PFSK-1 (cell line): ENCODE data around the gene RALA.

Experiments used
- FOXP2 ChIP-seq: optimal IDR thresholded peaks from 2 replicates; pipeline ENCODE3; 2011; ENCODE audit warnings: borderline replicate concordance, control low read depth, inconsistent platforms; ENCODE audit not compliant: insufficient read depth; ENCODE audit errors: extremely low read length, extremely low read depth
- POLR2AphosphoS5 ChIP-seq: IDR thresholded peaks from 2 replicates; pipeline ENCODE4 v1.6.1; 2012; ENCODE audit warnings: low read depth, mild to moderate bottlenecking, control low read depth, low read length, moderate library complexity
- REST ChIP-seq, 2 experiments: IDR thresholded peaks; 2 replicates each; pipeline versions ENCODE4 v1.6.1 to v1.8.0; 2011 to 2012; ENCODE audit warnings: low read depth in 2 of 2, low read length in 2 of 2, control low read depth in 1 of 2, inconsistent platforms in 1 of 2, mild to moderate bottlenecking in 1 of 2, moderate library complexity in 1 of 2; ENCODE audit not compliant: insufficient read depth in 1 of 2
- SIN3A ChIP-seq: IDR thresholded peaks from 2 replicates; pipeline ENCODE4 v1.6.1; 2012; ENCODE audit warnings: mild to moderate bottlenecking, low read length, moderate library complexity, borderline replicate concordance; ENCODE audit not compliant: insufficient read depth
- TAF1 ChIP-seq: IDR thresholded peaks from 2 replicates; pipeline ENCODE4 v1.6.1; 2012; ENCODE audit warnings: low read length, control low read depth, borderline replicate concordance; ENCODE audit not compliant: insufficient read depth

RALA gene

GRCh38 chr7:39709029-39709428, 85.7 kb downstream of the RALA start:
- TF ChIP-seq TAF1 = no peak
- no peak for TF ChIP-seq SIN3A
- no peak for TF ChIP-seq POLR2AphosphoS5
- no peak for TF ChIP-seq FOXP2

DNA sequence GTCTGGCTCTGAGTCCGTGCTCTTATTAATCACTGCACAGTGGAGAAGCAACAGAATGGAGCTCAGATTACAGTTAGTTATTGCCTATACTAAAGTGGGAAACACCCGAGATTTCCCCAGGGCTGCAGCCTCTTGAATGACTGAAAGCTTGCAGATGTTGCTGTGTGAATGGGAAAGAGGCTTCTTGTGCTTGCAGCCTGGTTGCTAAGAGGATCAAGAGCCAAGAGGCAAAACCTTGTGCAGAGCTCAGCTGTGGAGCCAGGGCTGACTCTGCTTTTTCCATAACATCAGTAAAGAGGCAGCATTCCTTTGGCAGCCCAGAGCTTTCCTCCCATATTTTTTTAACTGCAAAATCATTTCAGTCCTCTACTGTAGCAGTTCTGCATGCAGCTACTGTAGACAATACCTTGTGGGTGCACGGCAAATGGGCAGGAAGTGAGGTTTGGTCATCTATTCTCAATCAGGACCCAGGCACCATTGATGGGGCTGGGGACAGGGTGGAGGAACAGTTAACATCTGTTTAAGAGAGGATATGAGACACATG, 86.5 kb downstream of the RALA start:
- no peak for TF ChIP-seq TAF1
- TF ChIP-seq POLR2AphosphoS5 = no peak
- TF ChIP-seq SIN3A = no peak
- TF ChIP-seq FOXP2 = no peak
- TF ChIP-seq REST (IDR thresholded peaks at IDR 0.05; ENCODE audit: insufficient read depth in 1 of 2, low read depth in 2 of 2, low read length in 2 of 2) = no peak

- TF ChIP-seq TAF1 (no peak), SIN3A (no peak), POLR2AphosphoS5 (no peak), REST (IDR thresholded peaks at IDR 0.05; ENCODE audit: insufficient read depth in 1 of 2, low read depth in 2 of 2, low read length in 2 of 2) (no peak), FOXP2 (no peak)
Measured at GRCh38 chr7:39712751-39713150, 89.4 kb downstream of the RALA start.

DNA sequence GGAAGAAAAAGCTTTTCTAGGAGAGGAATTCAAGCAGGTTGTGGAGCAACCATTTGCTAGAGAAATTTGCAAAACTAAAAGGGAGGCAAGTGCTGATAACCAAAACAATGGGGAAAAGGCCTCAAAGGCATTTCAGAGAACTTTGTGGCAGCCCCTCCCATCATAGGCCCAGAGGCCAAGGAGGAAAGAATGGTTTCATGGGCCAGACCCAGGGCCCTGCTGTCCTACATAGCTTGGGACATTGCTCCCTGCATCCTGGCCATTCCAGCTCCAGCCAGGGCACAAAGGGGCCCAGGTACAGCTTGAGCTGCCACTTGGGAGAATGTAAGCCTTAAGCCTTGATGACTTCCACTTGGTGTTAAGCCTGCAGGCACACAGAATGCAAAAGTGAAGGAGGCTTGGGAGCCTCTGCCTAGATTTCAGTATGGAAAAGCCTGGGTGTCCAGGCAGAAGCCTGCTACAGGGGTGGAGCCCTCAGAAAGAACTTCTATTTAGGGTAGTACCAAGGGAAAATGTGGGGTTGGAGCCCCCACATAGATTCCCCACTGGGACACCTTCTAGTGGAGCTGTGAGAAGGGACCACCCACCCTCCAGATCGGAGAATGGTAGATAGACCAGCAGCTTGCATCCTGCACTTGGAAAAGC, 91.2 kb downstream of the RALA start:
- TF ChIP-seq TAF1 (no peak), FOXP2 (no peak), SIN3A (no peak), REST (IDR thresholded peaks at IDR 0.05; ENCODE audit: insufficient read depth in 1 of 2, low read depth in 2 of 2, low read length in 2 of 2) (no peak), POLR2AphosphoS5 (no peak)

DNA sequence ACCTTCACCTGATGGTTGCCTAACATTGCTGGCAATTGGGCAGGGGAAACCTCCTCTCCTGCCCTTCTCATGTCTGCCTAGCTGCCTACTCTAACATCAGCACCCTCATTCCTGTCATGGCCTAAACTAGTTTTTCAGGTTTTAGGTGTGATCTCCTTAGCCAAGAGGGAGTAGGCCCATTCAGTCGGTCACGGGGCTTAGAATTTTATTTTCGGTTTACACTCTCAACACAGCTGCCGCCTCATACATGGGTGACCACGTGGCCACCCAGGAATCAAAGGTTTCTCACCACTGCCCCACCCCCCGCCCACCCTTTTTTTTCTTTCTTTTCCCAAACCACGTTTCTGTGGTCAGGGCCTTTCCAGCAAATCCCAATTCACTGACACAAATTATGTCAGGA, 97.2 kb downstream of the RALA start:
- TF ChIP-seq REST (IDR thresholded peaks at IDR 0.05; ENCODE audit: insufficient read depth in 1 of 2, low read depth in 2 of 2, low read length in 2 of 2) (no peak), TAF1 (no peak), FOXP2 (no peak), SIN3A (no peak), POLR2AphosphoS5 (no peak)
